Loucy (cell line): ENCODE measurements around the gene PLCG1.

ENCODE experiments used
- H2AFZ ChIP-seq: fragments of 200-600 bp; sonication (generic); 2 replicates; pipeline ENCODE4 v1.6.0; 2016; ENCODE audit warnings: antibody characterized with exemption, mild to moderate bottlenecking, low read length, moderate library complexity
- H3F3A ChIP-seq: fragments of 200-600 bp; 2 replicates; pipeline ENCODE4 v1.6.0; 2016; ENCODE audit warnings: antibody characterized with exemption, low read depth, mild to moderate bottlenecking
- H3K27me3 ChIP-seq: fragments of 200-600 bp; sonication (generic); 2 replicates; pipeline ENCODE4 v1.6.1; 2014; ENCODE audit warnings: low read length, mild to moderate bottlenecking; ENCODE audit not compliant: insufficient read depth, poor library complexity, severe bottlenecking
- H3K36me3 ChIP-seq: fragments of 200-600 bp; sonication (generic); 2 replicates; pipeline ENCODE4 v1.6.1; 2016; ENCODE audit warnings: low read length; ENCODE audit not compliant: insufficient read depth
- H3K4me1 ChIP-seq: fragments of 200-600 bp; sonication (generic); 2 replicates; pipeline ENCODE4 v1.5.1; 2014; ENCODE audit warnings: low read length, mild to moderate bottlenecking; ENCODE audit not compliant: insufficient read depth, poor library complexity, severe bottlenecking
- H3K4me2 ChIP-seq: fragments of 200-600 bp; sonication (generic); 2 replicates; pipeline ENCODE4 v1.6.0; 2014; ENCODE audit warnings: antibody characterized with exemption, low read length, low read depth, mild to moderate bottlenecking; ENCODE audit not compliant: poor library complexity, severe bottlenecking
- H3K4me3 ChIP-seq: fragments of 200-600 bp; sonication (generic); 2 replicates; pipeline ENCODE4 v1.5.1; 2014; ENCODE audit warnings: low read length, mild to moderate bottlenecking, mixed read lengths; ENCODE audit not compliant: poor library complexity, severe bottlenecking
- H3K79me2 ChIP-seq: fragments of 200-600 bp; sonication (generic); 2 replicates; pipeline ENCODE4 v1.6.1; 2014; ENCODE audit warnings: low read length; ENCODE audit not compliant: insufficient read depth
- H3K9ac ChIP-seq: fragments of 200-600 bp; sonication (generic); 2 replicates; pipeline ENCODE4 v1.6.0; 2014; ENCODE audit warnings: mild to moderate bottlenecking, low read depth, low read length, moderate library complexity; ENCODE audit not compliant: poor library complexity, severe bottlenecking
- H3K9me2 ChIP-seq: fragments of 200-600 bp; sonication (generic); replicated peaks from 2 replicates; pipeline ENCODE4 v1.6.1; 2016; ENCODE audit warnings: low read depth, low read length, mixed read lengths
- H3K9me3 ChIP-seq: fragments of 200-600 bp; sonication (generic); 2 replicates; pipeline ENCODE4 v1.6.1; 2014; ENCODE audit warnings: mild to moderate bottlenecking, antibody characterized with exemption, low read length, low read depth; ENCODE audit not compliant: insufficient read depth
- H4K20me1 ChIP-seq: fragments of 200-600 bp; sonication (generic); 2 replicates; pipeline ENCODE4 v1.6.0; 2014; ENCODE audit warnings: antibody characterized with exemption, low read length, mild to moderate bottlenecking; ENCODE audit not compliant: insufficient read depth, poor library complexity, severe bottlenecking
- EZH2phosphoT487 ChIP-seq: fragments of 200-600 bp; IDR thresholded peaks from 2 replicates; pipeline ENCODE4 v1.6.1; 2018; ENCODE audit warnings: antibody characterized with exemption, mild to moderate bottlenecking, moderate library complexity, borderline replicate concordance
- TF ChIP-seq, protein P1 (sequence below): fragments of 200-600 bp; sonication (generic); conservative IDR thresholded peaks from 2 replicates; pipeline ENCODE4 v1.5.1; 2014; ENCODE audit warnings: mild to moderate bottlenecking, antibody characterized with exemption, low read length

The PLCG1 gene

DNA sequence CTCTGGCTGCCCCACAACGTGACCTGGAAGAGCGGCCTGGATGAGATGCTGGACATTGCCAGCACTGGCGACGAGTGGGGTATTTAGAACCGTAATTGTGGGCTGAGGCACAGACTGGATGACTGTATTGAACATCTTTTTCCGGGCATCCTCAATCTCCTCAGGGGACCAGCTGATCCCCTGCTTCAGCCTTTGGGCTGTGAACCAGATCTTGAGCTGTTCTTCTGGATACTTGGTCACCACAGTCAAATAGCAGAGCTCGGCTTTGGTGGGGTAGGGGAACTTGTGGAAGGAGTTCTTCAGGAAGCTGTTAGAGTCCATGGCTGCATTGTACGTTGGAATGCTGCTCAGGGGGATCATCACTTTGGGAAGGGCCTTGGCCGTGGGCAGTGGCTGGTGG, 66.3 kb downstream of the PLCG1 start:
- no peak overlapping the region for H3K9ac ChIP-seq
- H3K4me2 ChIP-seq: no peak overlapping the region
- peaks cover 30% of the 10 kb centered on the region; the same call in 1 of the 2 replicates for H3K36me3 ChIP-seq
- peaks cover 4% of the 10 kb centered on the region; the same call in 1 of the 2 replicates for H3K9me3 ChIP-seq
- no peak for TF ChIP-seq EZH2phosphoT487
- TF ChIP-seq, protein P1, sequence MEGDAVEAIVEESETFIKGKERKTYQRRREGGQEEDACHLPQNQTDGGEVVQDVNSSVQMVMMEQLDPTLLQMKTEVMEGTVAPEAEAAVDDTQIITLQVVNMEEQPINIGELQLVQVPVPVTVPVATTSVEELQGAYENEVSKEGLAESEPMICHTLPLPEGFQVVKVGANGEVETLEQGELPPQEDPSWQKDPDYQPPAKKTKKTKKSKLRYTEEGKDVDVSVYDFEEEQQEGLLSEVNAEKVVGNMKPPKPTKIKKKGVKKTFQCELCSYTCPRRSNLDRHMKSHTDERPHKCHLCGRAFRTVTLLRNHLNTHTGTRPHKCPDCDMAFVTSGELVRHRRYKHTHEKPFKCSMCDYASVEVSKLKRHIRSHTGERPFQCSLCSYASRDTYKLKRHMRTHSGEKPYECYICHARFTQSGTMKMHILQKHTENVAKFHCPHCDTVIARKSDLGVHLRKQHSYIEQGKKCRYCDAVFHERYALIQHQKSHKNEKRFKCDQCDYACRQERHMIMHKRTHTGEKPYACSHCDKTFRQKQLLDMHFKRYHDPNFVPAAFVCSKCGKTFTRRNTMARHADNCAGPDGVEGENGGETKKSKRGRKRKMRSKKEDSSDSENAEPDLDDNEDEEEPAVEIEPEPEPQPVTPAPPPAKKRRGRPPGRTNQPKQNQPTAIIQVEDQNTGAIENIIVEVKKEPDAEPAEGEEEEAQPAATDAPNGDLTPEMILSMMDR: no peak
- H3K27me3 ChIP-seq: no peaks in the 10 kb centered on the region
- H3K9me2 ChIP-seq: no peaks in the 10 kb centered on the region
- no peak overlapping the region for H3K4me3 ChIP-seq
- H3F3A ChIP-seq: no peaks in the 10 kb centered on the region
- H3K4me1 ChIP-seq: no peaks in the 10 kb centered on the region
- H2AFZ ChIP-seq: no peak overlapping the region
- no peaks in the 10 kb centered on the region for H3K79me2 ChIP-seq
- H4K20me1 ChIP-seq: no peaks in the 10 kb centered on the region

DNA sequence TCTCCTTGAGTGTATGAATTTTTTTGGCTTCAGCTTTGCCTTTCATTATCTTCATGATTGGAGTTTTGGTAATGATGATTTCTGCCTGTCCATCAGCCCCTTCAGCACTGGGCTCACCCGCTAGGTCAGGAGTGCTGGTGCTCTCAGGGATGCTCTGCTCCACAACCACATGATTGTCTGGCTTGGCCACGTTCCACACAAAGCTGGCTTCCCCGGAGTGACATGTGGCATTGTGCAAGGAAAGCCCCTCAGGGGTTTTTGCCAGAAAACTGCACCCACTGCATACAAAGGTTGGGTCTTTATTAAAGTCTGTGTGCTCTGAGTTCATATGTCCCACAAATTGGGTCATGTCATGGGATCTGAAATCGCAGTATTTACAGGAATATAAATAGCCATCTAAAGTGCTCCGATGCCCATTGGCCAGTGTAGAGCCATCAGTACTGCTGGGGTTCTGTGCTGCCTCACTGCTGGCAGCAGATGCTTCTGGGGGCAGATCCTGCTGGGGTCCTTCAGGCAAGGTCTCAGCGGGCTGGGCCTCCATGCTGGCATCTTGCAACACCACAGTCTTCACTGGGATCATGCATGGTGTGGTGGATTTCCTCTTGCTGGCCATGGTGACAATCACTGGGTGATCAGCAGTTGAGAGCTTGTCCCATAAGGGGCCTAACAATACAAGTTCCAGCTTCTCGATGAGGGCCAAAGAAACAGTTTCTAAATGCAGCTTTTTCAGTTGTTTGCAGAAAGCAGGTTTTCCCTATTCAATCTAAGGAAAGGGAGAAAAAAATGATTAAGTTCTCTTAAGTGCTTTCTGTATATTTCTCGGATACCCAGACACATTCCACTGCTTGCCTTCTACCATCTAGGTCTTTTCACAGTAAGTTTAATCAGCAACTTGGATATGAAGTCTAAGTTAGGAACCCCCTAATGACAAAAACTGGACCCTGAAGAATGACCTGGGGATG, 67.2 kb downstream of the PLCG1 start:
- Histone ChIP-seq H3K36me3 (peaks cover 30% of the 10 kb centered on the region; the same call in 1 of the 2 replicates), H3K4me2 (no peak overlapping the region), H3F3A (no peaks in the 10 kb centered on the region), H3K9ac (no peak overlapping the region), H3K9me3 (no peaks in the 10 kb centered on the region), H3K27me3 (no peaks in the 10 kb centered on the region), H2AFZ (no peak overlapping the region), H3K4me1 (no peaks in the 10 kb centered on the region), H4K20me1 (no peaks in the 10 kb centered on the region), H3K79me2 (no peaks in the 10 kb centered on the region), H3K4me3 (no peak overlapping the region), H3K9me2 (no peaks in the 10 kb centered on the region)
- TF ChIP-seq, protein P1: no peak
- TF ChIP-seq EZH2phosphoT487: no peak

DNA sequence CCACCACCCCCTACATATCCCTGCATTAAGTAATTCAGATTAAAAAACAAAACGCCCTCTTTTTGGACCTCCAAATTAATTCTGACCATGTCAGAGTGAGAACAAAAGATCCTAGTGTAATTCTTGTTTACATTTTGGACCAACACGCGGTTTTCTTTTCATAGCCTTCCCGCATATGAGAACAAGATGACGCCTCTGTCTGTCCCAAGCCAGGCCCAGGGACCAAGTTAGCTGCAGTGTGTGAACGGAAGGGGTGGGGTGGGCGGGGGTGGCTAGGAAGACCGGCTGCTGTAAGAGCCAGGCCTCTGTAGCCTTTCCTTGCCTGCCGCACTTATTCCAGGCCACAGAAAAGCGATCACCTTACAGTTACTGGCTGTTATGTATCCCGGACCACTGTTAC, 68.0 kb downstream of the PLCG1 start:
- H3K9ac ChIP-seq: no peak overlapping the region
- no peak overlapping the region for H2AFZ ChIP-seq
- no peak overlapping the region for H3K4me3 ChIP-seq
- TF ChIP-seq, protein P1: no peak
- no peak for TF ChIP-seq EZH2phosphoT487
- no peaks in the 10 kb centered on the region for H3F3A ChIP-seq
- no peaks in the 10 kb centered on the region for H3K9me2 ChIP-seq
- H3K79me2 ChIP-seq: no peaks in the 10 kb centered on the region
- H4K20me1 ChIP-seq: no peaks in the 10 kb centered on the region
- H3K9me3 ChIP-seq: no peaks in the 10 kb centered on the region
- H3K4me2 ChIP-seq: no peak overlapping the region
- H3K27me3 ChIP-seq: no peaks in the 10 kb centered on the region
- H3K4me1 ChIP-seq: no peaks in the 10 kb centered on the region
- H3K36me3 ChIP-seq: peaks cover 30% of the 10 kb centered on the region; the same call in 1 of the 2 replicates
